Limb (tissue), 2 donors: ENCODE data around the gene PRKG1.
"Not testable (repeated sequence)": the region's sequence is repeated elsewhere in the genome, so short reads cannot be mapped to it uniquely, and the experiment has no call there.

Source experiments
- DNase-seq, 2 donors: peaks; one replicate each; pipeline ENCODE4 v3.0.0-alpha.2; 2016; ENCODE audit errors: extremely low spot score in 2 of 2

The PRKG1 gene

DNA sequence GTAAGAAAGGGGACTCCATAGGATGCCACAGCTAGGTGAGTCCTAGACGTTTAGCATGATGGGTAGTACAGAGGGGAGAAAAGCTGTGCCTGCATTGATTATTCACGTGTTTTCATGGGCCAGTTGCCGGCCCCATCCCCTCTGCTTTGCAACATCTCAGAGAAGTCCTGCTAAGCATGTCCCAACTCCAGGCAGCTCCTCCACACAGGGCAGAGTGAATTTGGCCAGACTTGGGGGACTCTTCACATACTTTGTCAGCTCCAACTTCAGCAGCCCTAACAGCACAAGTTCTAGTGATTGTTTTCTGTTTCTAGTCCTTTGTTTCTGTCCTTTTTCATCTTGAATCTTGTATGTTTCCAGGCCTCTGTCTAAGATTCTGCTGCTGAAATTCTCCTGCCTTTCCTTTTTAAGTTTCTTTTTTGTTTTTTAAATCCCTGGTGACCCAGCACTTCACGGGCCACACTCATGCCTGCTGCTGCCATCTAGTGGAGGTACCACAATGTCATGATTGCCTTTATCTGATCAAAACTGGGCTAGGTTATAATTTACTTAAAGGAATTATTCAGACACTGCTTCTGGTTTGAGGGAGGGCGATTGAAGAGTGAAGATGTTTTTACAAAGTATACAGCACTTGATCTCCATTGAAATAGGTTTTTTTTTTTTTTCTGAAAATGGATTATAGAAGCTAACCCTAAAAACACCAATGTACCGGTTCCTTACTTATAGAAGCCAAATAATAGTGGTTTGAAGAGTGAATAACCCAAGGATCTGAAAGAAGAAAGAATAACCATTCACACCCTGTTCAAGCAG is 348.2 kb downstream of the PRKG1 start:
- peak; percentile 57 to 64 for DNase-seq

GRCh38 chr10:51423121-51423452 is 348.8 kb downstream of the PRKG1 start:
- DNase-seq = no peak

GRCh38 chr10:51425431-51425830 is 351.1 kb downstream of the PRKG1 start:
- peak; percentile 32 to 34 for DNase-seq

- no peak for DNase-seq
Observed at GRCh38 chr10:51427758-51428157, 353.5 kb downstream of the PRKG1 start.

- no peak for DNase-seq
Observed at GRCh38 chr10:51430506-51430905, 356.2 kb downstream of the PRKG1 start.

DNA sequence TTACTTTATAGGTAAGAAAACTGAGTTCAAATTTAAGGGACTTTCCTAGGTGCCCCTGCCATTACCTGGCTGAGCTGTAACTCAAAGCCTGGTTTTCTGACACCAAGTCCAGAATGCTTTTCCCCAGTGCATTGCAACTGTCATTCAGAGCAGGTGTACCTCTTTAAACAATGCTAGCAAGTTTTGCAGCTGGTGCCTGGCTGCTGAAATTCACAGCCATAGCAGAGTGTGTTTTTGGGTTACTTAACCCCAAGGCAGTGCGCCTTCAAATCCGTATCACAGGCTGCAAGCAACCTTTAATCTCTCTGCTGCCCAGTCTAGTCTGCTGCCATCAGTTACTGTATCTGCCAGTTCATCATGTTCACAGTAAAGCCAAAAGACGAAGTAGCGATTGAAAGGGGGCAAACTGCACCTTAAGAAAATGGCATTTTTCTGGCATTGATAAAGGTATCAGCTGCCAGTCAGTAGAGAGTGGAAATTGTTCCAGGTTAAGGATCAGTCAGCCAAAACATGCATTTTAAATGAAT is 359.7 kb downstream of the PRKG1 start:
- no peak for DNase-seq

DNA sequence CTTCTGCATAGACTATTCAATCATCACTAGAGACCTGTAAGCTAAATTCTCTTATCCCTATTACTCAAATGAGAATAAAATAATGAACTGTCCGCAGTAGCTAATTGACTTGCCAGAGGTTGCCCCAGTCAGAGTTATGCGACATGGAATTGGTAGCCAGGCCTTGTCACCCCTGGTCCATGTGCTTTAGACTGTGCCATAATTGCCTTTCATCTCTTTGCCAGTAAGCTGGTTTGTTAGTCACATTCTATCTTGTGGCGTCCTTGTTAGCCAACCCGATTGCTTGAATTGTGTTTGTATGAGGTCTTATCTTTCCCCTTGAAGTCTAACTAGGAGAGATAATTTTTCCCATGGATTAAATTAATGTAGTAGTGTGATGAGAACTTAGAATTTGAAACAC is 362.5 kb downstream of the PRKG1 start:
- DNase-seq = no peak

DNA sequence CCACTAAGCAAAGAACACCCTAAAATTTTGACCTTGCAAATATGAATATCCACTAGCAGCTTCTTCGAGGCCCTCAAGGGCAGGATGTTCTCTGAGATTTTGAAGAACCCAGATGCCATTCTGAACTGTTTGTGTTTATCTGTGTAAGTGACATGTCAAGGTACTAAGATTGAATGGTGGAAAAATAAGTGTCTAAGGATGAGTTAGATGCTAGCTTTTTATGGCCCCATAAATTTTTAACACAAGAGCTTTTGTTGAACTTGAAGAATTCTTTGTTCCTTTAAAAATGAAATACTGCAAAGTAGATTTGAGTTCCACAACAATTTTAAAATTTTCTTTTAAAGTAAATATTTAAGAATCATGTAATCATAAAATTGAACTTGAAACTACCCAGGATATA is 365.4 kb downstream of the PRKG1 start:
- no peak for DNase-seq

- no peak for DNase-seq
Observed at GRCh38 chr10:51445588-51445987, 371.3 kb downstream of the PRKG1 start.

- DNase-seq = no peak
Observed at GRCh38 chr10:51447119-51447518, 372.8 kb downstream of the PRKG1 start.

GRCh38 chr10:51455762-51456161 is 381.5 kb downstream of the PRKG1 start:
- DNase-seq = not testable (repeated sequence)

DNA sequence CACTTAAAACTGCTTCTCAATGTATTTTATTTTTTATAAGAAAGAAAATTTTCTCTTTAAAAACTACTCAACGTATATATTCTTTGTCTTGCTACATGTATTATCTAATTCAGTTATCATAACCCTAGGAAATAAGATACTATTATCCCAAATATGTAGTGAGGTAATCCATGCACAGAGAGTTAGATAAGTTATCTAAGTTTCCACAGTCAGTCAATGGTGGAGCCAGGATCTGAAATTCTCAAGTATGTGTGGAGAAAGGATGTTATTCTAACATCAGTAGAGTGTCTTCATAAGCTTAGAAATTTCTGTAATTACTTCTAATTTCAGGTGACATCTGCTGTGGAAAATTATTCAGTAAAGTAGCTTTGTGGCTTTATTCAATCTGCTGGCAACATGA is 385.2 kb downstream of the PRKG1 start:
- DNase-seq = no peak

GRCh38 chr10:51462076-51462779 is 387.9 kb downstream of the PRKG1 start:
- DNase-seq = no peak

GRCh38 chr10:51468424-51468823 is 394.1 kb downstream of the PRKG1 start:
- no peak for DNase-seq

GRCh38 chr10:51469686-51470085 is 395.4 kb downstream of the PRKG1 start:
- DNase-seq = no peak

DNA sequence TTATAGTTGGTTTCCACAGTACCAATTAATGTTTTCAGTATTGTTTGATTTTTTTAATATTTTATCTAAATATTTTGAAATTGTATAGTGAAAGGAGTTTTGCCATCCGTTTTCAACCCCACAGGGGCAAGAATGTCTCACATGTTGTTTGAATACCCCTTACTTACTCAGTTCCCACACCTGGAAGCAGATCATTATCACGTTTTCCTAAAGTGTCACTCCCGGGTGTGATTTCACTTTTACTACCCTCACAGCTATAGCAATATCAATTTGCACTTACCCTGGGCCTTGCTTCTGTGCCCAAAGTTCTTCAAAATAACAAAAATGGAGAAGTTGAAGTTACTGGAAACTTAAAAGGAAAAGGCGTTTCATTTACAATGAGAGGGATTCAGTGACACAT is 397.0 kb downstream of the PRKG1 start:
- no peak for DNase-seq

DNA sequence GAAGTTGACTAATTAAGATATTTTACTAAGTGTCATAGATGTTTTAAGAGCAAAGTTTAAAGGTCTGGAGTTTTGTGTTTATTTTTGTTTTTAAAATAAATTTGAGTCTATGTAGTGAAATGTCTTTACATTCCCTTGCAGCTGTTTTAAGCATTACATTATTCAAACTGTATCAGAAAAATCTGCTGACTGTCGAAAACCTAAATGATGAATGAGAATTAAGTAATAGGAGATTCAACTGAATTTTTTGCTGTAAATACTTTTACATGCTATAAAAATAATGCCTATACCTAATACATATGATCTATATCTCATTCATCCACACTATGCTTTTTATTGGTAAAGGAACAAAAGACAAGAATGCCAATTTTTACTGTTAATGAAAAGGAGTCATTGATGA is 397.9 kb downstream of the PRKG1 start:
- no peak for DNase-seq

DNA sequence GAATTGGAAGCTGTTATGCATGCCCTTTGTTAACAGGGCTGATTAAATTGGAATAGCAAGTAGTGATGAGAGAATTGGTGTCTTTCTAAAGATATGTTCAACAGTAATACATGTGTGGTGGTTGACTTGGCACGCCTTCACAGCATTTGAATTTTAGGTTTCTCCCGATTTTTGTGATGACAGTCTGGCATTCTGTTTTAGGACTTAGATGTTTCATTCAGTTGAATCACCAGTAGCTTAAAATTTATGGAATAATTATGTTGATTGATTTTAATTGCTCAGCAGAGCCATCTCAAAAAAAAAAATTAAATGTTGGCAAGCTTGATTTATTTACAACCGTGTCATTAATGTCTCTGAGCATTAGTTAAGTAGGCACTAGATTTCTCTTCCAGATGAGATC is 405.4 kb downstream of the PRKG1 start:
- DNase-seq = no peak

DNA sequence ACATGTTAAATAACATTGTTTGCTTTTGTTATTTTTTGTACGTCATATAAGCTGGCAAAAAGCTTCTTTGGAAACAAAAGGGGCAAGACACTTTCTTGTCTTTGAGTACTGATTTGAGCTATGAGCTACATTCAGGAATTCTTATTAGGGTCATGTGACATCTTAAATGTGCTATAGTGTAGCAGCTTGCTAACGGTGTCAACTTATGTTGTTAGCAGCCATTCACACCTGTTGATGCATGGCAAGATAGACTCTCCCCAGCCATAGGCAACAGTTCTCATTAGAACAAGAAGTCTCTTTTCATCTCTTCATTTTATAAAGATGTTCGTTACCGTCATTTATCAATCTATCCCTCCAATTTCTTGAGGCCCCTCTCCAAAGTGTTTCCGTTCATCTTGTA is 411.4 kb downstream of the PRKG1 start:
- no peak for DNase-seq

GRCh38 chr10:51487576-51487975 is 413.3 kb downstream of the PRKG1 start:
- DNase-seq = no peak

DNA sequence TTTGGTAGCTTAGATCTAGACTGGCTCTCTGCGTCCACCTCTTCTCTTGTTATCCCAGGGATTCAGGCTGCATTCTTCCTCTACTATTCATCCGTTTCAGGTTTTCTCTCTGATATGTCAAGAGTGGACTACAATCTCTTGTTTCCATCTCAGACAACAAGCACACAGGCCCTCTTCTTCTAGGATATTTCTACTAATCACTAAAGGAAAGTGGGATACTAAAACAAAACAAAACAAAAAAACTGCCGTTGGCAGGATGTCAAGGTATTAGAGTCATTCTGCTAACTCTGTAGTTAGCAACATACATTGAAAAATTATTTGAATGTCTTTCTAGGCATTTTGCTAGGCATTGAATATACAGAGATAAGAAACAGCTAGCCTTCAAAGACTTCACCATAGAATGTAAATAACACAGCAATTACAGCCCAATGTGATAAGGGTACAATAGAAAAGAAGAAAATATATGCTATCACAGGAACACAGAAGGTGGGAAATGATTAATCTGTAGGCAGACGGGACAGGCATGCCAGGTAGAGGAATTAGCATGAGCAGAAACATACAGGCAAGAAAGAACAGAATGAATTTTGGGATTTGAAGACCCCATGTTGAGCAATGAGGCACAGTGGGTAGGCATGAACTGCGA is 414.6 kb downstream of the PRKG1 start:
- DNase-seq = no peak

DNA sequence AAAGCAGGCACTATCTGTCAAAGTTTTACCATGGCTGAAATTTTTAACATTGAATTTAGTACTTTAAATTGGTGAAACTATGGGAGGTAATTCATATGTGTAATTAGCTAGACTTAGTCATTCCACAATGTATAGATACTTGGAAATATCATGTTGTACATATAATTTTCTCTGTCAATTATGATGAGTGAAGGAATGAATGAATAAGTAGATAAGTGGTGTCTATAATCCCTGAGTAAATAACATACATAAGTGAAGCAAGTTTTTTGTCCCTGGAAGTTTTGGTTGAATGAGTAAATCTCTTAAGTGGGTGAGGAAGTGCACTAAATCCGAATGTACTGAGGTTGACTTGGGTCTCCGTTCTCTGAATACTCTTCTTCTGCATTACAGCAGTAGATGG is 424.1 kb downstream of the PRKG1 start:
- DNase-seq = no peak
